NCI-H82 treated with DMSO at 0.1 percent for 48 hours (cell line): ENCODE measurements around the gene REELD1.

ENCODE experiments used
- DNase-seq: peaks from one replicate; lab custom pipeline; 2025; ENCODE audit not compliant: unreplicated experiment; lab: John Stamatoyannopoulos, UW

Gene REELD1

DNA sequence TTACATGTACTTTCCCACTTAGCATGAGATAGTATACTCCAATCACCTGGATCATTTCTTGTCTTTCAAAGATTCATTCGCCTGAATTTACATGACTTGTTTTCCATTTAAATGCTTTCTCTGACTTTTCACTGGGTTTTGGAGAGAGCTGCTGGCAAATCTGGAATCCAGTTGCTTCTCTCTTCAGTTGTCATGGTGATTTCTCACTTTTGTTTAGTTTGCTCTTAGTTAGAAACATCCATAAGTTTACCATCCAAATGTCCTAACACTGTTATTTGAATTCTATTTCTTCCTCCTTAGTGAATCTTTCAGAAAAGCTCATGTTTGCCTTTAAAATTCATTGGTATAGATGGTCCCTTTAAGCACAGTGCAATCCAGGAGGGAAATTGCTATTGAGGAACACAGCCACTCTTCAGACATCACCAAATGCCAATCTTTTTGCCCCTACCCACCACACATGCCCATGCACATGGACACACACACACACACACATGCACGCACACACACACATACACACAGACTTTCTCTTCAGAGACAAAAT lies 51.7 kb downstream of the REELD1 start:
- DNase-seq, result no peak

DNA sequence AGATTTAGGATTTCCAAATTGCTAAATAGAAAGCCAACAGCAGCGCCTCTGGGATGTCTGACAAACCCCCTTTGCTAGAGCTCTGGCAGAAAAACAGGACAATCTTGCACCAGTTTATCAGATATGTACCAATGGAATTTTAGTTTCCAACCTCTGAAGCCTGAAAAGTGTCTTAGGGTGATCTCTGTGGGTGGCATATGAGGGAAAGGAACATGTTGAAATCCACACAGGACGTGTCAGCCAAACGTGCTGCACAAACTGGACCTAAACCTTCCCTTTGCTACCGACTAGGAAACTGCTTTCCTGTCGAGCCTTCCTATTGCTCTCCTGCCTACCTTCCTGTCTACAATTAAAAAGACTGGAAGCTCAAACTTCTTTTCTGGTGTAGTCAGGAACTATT lies 53.5 kb downstream of the REELD1 start:
- DNase-seq, result no peak

DNA sequence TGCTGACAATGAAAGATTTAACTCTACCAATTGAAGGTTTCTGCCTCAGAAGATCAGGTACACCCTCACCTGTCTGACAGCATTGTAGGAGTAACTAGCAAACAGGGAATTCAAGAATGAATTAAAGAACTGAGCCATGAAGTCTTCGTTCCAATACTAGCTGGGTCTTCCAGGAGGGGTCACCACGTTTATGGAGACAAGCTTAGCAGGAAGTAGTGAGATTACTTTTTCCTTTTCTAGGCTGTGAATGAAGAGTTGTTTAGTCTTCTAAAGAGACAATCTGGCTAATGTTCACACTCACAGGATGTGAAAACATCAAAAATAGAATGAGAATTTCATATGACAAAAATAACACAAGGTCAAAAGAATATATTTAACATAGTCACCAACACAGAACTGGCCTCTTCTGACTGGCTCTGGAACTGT lies 54.9 kb downstream of the REELD1 start:
- DNase-seq, result no peak

DNA sequence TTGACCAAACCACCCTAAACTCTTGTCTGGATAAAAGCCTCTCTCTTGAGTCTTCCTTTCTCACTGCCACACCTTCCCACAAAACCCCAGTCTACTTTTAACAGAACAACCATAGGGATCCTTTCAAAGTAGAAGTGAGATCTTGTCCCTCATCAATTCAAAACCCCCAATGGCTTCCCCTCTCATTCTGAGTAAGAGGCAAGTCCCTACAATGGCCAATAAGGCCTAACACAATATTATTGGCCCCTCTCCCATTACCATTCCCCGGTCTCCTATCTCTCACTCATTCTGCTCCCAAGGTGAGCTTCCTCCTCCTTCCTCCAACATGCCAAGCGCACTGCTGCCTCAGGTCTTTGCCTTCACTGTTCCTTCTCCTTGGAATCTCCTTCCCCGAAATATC lies 57.1 kb downstream of the REELD1 start:
- DNase-seq, result no peak

DNA sequence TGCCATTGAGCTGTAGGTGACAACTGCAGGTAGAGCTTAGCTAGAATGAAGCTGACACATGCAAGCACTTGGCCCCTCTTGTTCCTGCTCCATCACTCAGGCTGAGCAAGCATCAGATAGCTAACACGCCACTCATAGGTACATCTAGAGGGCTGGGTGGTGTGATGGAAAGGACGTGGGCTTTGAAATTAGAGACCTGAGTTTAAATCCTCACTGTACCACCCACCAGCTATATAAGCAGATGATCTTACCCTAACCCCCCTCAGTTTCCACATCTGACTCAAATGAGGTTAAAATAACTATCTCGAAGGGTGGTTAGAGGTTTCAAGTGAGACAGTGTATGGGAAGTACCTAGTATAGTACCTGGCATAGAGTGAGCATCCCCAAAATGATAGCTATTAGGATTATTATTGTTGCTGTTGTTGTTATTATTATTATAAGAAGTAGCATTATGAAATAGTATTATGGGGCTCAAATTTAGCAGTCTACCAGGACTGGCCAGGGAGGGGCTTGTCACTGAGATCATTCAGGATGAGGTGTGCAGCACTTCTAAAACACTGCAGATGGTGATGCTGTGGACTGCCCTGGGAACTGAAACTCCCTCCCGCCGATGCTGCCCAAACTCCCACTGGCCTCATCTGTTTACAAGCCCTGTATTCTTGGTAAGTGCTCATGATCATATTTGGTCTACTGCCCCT lies 59.0 kb downstream of the REELD1 start:
- DNase-seq, result no peak

DNA sequence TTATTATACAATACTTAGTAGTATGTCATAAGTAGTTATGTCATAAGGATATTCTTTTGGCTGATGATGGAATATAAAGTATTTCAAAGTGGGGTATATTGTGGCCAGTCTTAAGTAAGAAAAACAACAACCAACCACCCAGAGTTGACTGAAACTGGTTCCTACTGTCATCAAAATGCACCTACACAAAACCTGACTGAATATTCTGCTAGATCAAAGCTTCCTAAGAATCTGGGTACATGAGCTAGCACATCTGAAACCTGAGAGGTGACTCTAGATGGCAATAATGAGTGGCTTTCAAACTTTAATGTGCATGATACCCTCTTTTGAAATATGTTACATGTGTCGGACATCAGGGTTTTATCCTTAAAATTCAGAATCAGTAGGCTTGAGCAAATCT lies 60.4 kb downstream of the REELD1 start:
- no peak for DNase-seq

DNA sequence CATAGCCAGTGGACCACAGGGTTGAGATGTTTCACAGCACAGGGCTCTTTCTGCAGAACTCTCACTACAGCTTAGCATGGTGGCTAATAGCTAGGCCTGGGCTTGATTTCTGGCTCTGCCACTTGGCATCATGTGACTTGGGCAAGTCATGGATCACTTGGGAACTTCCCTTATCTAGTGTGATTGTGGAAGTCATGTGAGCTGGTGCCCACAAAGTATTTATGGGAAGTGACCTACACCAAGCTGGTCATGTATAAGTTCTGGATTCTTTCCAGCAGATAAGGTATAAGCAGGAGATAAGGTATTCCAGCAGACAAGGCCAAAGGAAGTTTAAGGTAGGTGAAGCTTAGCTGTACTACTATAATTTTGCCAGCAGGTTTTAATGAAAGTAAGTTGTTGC lies 61.0 kb downstream of the REELD1 start:
- no peak for DNase-seq

DNA sequence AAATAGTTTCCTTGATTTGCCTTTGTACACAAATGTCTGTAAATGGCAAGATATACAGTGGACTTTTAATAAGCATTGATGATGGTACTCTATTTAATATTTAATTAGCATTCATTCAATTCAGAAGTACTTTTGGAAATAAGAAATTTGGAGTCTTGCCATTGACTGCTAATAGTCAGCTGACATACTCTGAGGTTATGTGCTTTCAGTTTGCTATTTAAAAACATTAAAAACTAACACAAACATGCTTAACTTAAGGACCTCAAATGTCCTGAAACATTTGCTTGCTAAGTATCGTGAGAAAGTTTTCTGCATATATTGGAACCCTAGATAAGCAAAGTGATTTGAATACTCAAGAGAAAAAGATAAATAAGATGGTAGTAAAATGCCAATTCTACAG lies 64.6 kb downstream of the REELD1 start:
- no peak for DNase-seq
